Hepatocyte (in vitro differentiated cells): ENCODE measurements around the gene INPP4B. TPM values are rescaled to one million over a fixed set of nuclear protein-coding genes. Genes with fewer than 3 reads are reported as not detected.
"Not testable (repeated sequence)": the region's sequence is repeated elsewhere in the genome, so short reads cannot be mapped to it uniquely, and the experiment has no call there.

Source experiments
- DNase-seq: peaks from one replicate; pipeline ENCODE4 v3.0.0-alpha.2; 2016; ENCODE audit warnings: low spot score
- H2AFZ ChIP-seq: fragments of 200-600 bp; sonication (generic); 2 replicates; pipeline ENCODE4 v1.6.0; 2016; ENCODE audit warnings: antibody characterized with exemption, mild to moderate bottlenecking
- H3K27ac ChIP-seq: fragments of 200-600 bp; sonication (generic); 2 replicates; pipeline ENCODE4 v1.5.1; 2016; ENCODE audit warnings: mild to moderate bottlenecking
- H3K27me3 ChIP-seq: fragments of 200-600 bp; sonication (generic); 2 replicates; pipeline ENCODE4 v1.6.1; 2016
- H3K36me3 ChIP-seq: fragments of 200-600 bp; sonication (generic); replicated peaks from 2 replicates; pipeline ENCODE4 v1.5.1; 2016; ENCODE audit warnings: low read depth; ENCODE audit not compliant: insufficient read depth
- H3K4me1 ChIP-seq: fragments of 200-600 bp; sonication (generic); 2 replicates; pipeline ENCODE4 v1.5.1; 2016; ENCODE audit warnings: mild to moderate bottlenecking, moderate library complexity; ENCODE audit not compliant: insufficient read depth
- H3K4me2 ChIP-seq: fragments of 200-600 bp; sonication (generic); 2 replicates; pipeline ENCODE4 v1.6.0; 2016
- H3K4me3 ChIP-seq: fragments of 200-600 bp; sonication (generic); 2 replicates; pipeline ENCODE4 v1.5.1; 2016; ENCODE audit warnings: mild to moderate bottlenecking
- H3K79me2 ChIP-seq: fragments of 200-600 bp; sonication (generic); 2 replicates; pipeline ENCODE4 v1.6.0; 2017; ENCODE audit warnings: mild to moderate bottlenecking
- H3K9me2 ChIP-seq: fragments of 200-600 bp; sonication (generic); replicated peaks from 2 replicates; pipeline ENCODE4 v1.6.0; 2017; ENCODE audit warnings: mild to moderate bottlenecking; ENCODE audit not compliant: insufficient read depth
- H3K9me3 ChIP-seq: fragments of 200-600 bp; sonication (generic); 2 replicates; pipeline ENCODE4 v1.5.1; 2016; ENCODE audit warnings: low read depth, mild to moderate bottlenecking
- H4K20me1 ChIP-seq: fragments of 200-600 bp; sonication (generic); 2 replicates; pipeline ENCODE4 v1.6.0; 2016; ENCODE audit warnings: mild to moderate bottlenecking; ENCODE audit not compliant: insufficient read depth, poor library complexity, severe bottlenecking
- EZH2 ChIP-seq: fragments of 200-600 bp; sonication (generic); IDR thresholded peaks from 2 replicates; pipeline ENCODE4 v1.6.1; 2016; ENCODE audit warnings: antibody characterized with exemption, mild to moderate bottlenecking, borderline replicate concordance
- EZH2phosphoT487 ChIP-seq: fragments of 200-600 bp; sonication (generic); IDR thresholded peaks from one replicate; pipeline ENCODE4 v1.6.1; 2018; ENCODE audit warnings: antibody characterized with exemption, mild to moderate bottlenecking, low read depth, moderate library complexity; ENCODE audit not compliant: unreplicated experiment, severe bottlenecking
- WGBS: methylation state at CpG from one replicate; pipeline ENCODE4 v1.1.6; 2016; ENCODE audit warnings: low lambda C conversion rate; ENCODE audit errors: missing lambda C conversion rate; 5-methylcytosine and 5-hydroxymethylcytosine counted together
- polyA plus RNA-seq: library from polyadenylated mRNA; unstranded; fragments of >200 nt; fragmentation: Nextera tagmentation; extraction: Ambion mirVana; gene quantifications from 2 replicates; pipeline ENCODE4 v1.2.1, GENCODE V29; 2016
- total RNA-seq: library from RNA; depleted of rRNA; stranded (reverse); fragments of >200 nt; gene quantifications from 2 replicates; pipeline ENCODE4 v1.2.3, GENCODE V29; 2014
- TF ChIP-seq, protein P1 (sequence below): fragments of 200-600 bp; sonication (generic); IDR thresholded peaks from 2 replicates; pipeline ENCODE4 v1.5.1; 2016; ENCODE audit warnings: antibody characterized with exemption, mild to moderate bottlenecking; ENCODE audit not compliant: poor library complexity

INPP4B gene
- total and polyA plus RNA-seq, 2 experiments from 2014 or later, result 4.2 to 7.1 TPM

DNA sequence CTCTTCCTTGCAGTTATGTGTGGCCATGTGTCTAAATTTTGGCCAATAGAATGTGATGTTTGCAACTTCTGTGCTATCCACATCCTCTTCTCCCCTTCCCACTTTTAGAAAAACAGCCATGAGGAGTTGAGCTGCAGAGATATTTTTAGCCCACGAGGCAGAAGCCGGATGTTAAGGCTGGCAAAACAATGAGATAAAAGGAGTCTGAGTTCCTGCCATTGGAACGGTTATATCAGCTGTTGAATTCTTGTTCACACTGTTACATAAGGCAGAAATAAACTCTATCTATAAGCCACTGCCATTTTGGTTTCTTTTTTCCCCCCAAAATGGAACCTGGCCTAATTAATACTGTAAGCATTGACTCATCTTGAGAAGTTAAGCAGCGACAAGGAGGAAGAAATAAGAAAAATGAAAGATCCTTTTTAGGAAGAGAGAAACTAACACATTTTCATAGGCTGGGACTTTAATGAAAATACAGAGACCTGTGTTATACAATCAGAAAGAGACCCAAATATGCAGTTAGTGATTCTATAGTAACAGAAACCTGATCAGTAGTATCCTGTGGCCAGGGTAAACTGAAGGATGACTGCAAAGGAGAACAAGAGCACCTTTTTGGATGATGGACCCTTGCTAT lies 200.5 kb downstream of the INPP4B start:
- H3K4me1 ChIP-seq, result no peaks in the 10 kb centered on the region
- H3K4me2 ChIP-seq, result no peak overlapping the region
- no peaks in the 10 kb centered on the region for H4K20me1 ChIP-seq
- no peak for DNase-seq
- H3K27me3 ChIP-seq, result no peaks in the 10 kb centered on the region
- WGBS, result 57% methylated on average over 4 of the region's 4 CpGs
- no peaks in the 10 kb centered on the region for H3K36me3 ChIP-seq
- no peak overlapping the region for H3K4me3 ChIP-seq
- H3K9me2 ChIP-seq, result no peaks in the 10 kb centered on the region
- no peak overlapping the region for H2AFZ ChIP-seq
- H3K27ac ChIP-seq, result no peak overlapping the region
- TF ChIP-seq EZH2, result no peak
- TF ChIP-seq, protein P1, sequence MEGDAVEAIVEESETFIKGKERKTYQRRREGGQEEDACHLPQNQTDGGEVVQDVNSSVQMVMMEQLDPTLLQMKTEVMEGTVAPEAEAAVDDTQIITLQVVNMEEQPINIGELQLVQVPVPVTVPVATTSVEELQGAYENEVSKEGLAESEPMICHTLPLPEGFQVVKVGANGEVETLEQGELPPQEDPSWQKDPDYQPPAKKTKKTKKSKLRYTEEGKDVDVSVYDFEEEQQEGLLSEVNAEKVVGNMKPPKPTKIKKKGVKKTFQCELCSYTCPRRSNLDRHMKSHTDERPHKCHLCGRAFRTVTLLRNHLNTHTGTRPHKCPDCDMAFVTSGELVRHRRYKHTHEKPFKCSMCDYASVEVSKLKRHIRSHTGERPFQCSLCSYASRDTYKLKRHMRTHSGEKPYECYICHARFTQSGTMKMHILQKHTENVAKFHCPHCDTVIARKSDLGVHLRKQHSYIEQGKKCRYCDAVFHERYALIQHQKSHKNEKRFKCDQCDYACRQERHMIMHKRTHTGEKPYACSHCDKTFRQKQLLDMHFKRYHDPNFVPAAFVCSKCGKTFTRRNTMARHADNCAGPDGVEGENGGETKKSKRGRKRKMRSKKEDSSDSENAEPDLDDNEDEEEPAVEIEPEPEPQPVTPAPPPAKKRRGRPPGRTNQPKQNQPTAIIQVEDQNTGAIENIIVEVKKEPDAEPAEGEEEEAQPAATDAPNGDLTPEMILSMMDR, result no peak
- TF ChIP-seq EZH2phosphoT487, result no peak
- no peaks in the 10 kb centered on the region for H3K9me3 ChIP-seq
- no peaks in the 10 kb centered on the region for H3K79me2 ChIP-seq

DNA sequence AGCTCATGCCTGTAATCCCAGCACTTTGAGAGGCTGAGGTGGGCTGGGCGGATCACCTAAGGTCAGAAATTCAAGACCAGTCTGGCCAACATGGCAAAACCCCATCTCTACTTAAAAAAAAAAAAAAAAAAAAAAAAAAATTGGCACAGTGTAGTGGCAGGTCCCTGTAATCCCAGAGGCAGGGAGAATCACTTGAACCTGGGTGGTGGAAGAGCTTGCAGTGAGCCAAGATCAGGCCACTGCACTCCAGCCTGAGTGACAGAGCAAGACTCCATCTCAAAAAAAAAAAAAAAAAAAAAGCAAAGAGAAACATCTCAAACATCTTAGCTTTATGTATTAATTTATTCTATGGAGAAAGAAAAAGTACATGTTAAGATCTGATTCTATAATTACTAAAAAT lies 201.5 kb downstream of the INPP4B start:
- not testable (repeated sequence) for H3K9me3 ChIP-seq, H3K36me3 ChIP-seq
- WGBS, result 84% methylated on average over 1 of the region's 1 CpG

DNA sequence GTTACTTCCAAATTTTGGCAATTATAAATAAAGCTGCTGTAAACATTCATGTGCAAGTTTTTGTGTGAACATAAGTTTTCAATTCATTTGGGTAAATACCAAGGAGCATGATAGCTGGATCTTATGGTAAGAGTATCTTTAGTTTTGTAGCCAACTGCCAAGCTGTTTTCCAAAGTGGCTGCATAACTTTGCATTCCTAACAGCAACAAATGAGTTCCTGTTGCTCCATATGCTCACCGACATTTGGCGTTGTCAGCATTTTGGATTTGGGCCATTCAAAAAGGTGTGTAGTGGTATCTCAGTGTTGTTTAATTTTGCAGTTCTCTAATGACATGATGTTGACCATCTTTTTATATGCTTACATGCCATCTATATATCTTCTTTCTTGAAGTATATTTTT lies 208.5 kb downstream of the INPP4B start:
- H3K4me1 ChIP-seq, result no peaks in the 10 kb centered on the region
- no peaks in the 10 kb centered on the region for H3K79me2 ChIP-seq
- no peak overlapping the region for H2AFZ ChIP-seq
- TF ChIP-seq, protein P1, result no peak
- TF ChIP-seq EZH2 (no peak), EZH2phosphoT487 (no peak)
- H4K20me1 ChIP-seq, result no peaks in the 10 kb centered on the region
- DNase-seq, result no peak
- H3K27ac ChIP-seq, result no peak overlapping the region
- WGBS, result 97% methylated on average over 2 of the region's 2 CpGs
- no peak overlapping the region for H3K4me2 ChIP-seq
- H3K9me2 ChIP-seq, result no peaks in the 10 kb centered on the region
- no peaks in the 10 kb centered on the region for H3K36me3 ChIP-seq
- H3K9me3 ChIP-seq, result no peaks in the 10 kb centered on the region
- no peaks in the 10 kb centered on the region for H3K27me3 ChIP-seq
- no peak overlapping the region for H3K4me3 ChIP-seq

More for the DNA sequence above, 201.5 kb downstream of the INPP4B start:
- not testable (repeated sequence) for H3K4me2 ChIP-seq, H2AFZ ChIP-seq, H3K9me2 ChIP-seq, DNase-seq, H3K4me3 ChIP-seq, H3K27ac ChIP-seq, H3K79me2 ChIP-seq, H4K20me1 ChIP-seq, H3K27me3 ChIP-seq, H3K4me1 ChIP-seq

DNA sequence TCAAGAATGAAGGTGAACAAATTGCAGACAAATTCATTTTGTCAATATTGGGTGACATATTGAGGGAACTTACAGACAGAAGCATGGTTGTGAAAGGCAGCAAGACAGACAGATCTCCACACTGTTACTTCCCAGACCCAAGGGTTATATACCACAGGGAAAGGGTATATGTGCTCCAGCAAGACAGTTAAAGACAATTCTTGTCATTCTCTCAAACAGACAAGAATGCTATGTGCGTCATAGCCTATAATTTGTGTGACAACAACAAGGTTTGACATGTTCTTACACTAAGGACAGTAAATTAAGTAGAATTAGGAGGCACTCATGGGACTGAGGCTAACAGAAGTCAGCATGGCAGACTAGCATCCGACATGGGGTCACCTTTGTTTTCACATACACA lies 214.3 kb downstream of the INPP4B start:
- TF ChIP-seq EZH2phosphoT487 (no peak), EZH2 (no peak)
- TF ChIP-seq, protein P1, result no peak
- Histone ChIP-seq H2AFZ (no peak overlapping the region), H3K79me2 (no peaks in the 10 kb centered on the region), H3K27me3 (no peaks in the 10 kb centered on the region), H3K9me2 (no peaks in the 10 kb centered on the region), H4K20me1 (no peaks in the 10 kb centered on the region), H3K9me3 (no peaks in the 10 kb centered on the region), H3K27ac (no peak overlapping the region), H3K4me1 (no peaks in the 10 kb centered on the region), H3K36me3 (no peaks in the 10 kb centered on the region), H3K4me2 (no peak overlapping the region), H3K4me3 (no peak overlapping the region)
- no peak for DNase-seq
- WGBS, result 87% methylated on average over 2 of the region's 2 CpGs
